Heart left ventricle (tissue), 16 donors: ENCODE data around the gene MRC2. TPM values are rescaled to one million over a fixed set of nuclear protein-coding genes. Genes with fewer than 3 reads are reported as not detected.

Experiments used
- ATAC-seq, 4 donors: fragments of 200-7000 bp; cut with Tn5 transposase; one replicate each; pipeline ENCODE4 v1.9.1; 2020 to 2022; ENCODE audit warnings: moderate library complexity in 4 of 4, mild to moderate bottlenecking in 3 of 4, moderate number of reproducible peaks in 1 of 4
- DNase-seq, 5 donors: peaks; one replicate each; pipeline ENCODE4 v3.0.0-alpha.2; 2020
- H3K27ac ChIP-seq, 12 donors: fragments of 200-600 bp; sonication (generic) in 4 of 12; one replicate each; pipeline versions ENCODE4 v1.5.0 to v1.8.0; 2016 to 2022; ENCODE audit warnings: mild to moderate bottlenecking in 2 of 12
- H3K27me3 ChIP-seq, 9 donors: fragments of 200-600 bp; sonication (generic) in 2 of 9; one replicate each; pipeline versions ENCODE4 v1.5.1 to v1.8.0; 2016 to 2022; ENCODE audit warnings: mild to moderate bottlenecking in 3 of 9
- H3K36me3 ChIP-seq, 9 donors: fragments of 200-600 bp; sonication (generic) in 2 of 9; one replicate each; pipeline versions ENCODE4 v1.5.0 to v1.8.0; 2018 to 2022; ENCODE audit warnings: mild to moderate bottlenecking in 2 of 9
- H3K4me1 ChIP-seq, 12 donors: fragments of 200-600 bp; sonication (generic) in 4 of 12; one replicate each; pipeline versions ENCODE4 v1.5.0 to v1.8.0; 2016 to 2022; ENCODE audit warnings: mild to moderate bottlenecking in 3 of 12
- H3K4me3 ChIP-seq, 12 donors: fragments of 200-600 bp; sonication (generic) in 4 of 12; one replicate each; pipeline versions ENCODE4 v1.5.0 to v1.8.0; 2017 to 2022; ENCODE audit warnings: mild to moderate bottlenecking in 9 of 12, moderate library complexity in 4 of 12
- H3K9me3 ChIP-seq, 12 donors: fragments of 200-600 bp; sonication (generic) in 4 of 12; one replicate each; pipeline versions ENCODE4 v1.5.0 to v1.8.0; 2016 to 2022; ENCODE audit warnings: mild to moderate bottlenecking in 1 of 12
- POLR2A ChIP-seq, 2 donors: fragments of 450-650 bp; IDR thresholded peaks; one replicate each; pipeline ENCODE4 v1.6.1; 2017; ENCODE audit warnings: antibody characterized with exemption in 2 of 2, mild to moderate bottlenecking in 2 of 2, moderate library complexity in 2 of 2
- WGBS, 4 donors: extraction: QIAGEN DNeasy Blood & Tissue Kit in 2 of 4; methylation state at CpG; one replicate each; pipeline versions ENCODE4 v1.1.5 to v1.1.7; 2013 to 2018; 5-methylcytosine and 5-hydroxymethylcytosine counted together
- intact Hi-C, 10 donors: fragments of 100-400 bp; cut with DNase I; formaldehyde crosslinking; loops; one replicate each; pipeline versions ENCODE4 v1.11.1 to v1.14.2; 2022
- polyA plus RNA-seq, 2 donors: library from polyadenylated mRNA; stranded (reverse); fragments of 200-250 nt; gene quantifications; one replicate each; pipeline ENCODE4 v1.2.3, GENCODE V29; 2013
- total RNA-seq, 9 donors: library from RNA; depleted of rRNA in 2 of 9; stranded (reverse); fragments of >200 nt in 2 of 9; fragmentation: NEBNext Ultra II Directional in 3 of 9; extraction: Animal tissue kit (Norgen Biotek cat#: 25700) in 3 of 9; gene quantifications; one replicate each; pipeline versions ENCODE4 v1.1.0 to v1.2.4, GENCODE V29; 2016 to 2023
- TF ChIP-seq, protein P1 (sequence below), 12 donors: fragments of 200-600 bp; sonication (generic) in 4 of 12; IDR thresholded peaks; one replicate each; pipeline versions ENCODE4 v1.5.0 to v1.8.0; 2018 to 2022; ENCODE audit warnings: antibody characterized with exemption in 12 of 12, mild to moderate bottlenecking in 5 of 12
- donor health status: ischemic (EF 13 %, LVEDD 7.1; RV severe dilation, severe dysfunction).
- donor health status: healthy with polysubstance abuse.
- donor health status: DM: no; HTN: yes; CAD: no.
- donor health status: DM: no; HTN: no; CAD: no.
- donor health status: ischemic (EF 25% LVEDD 6.9; RV normal size, moderate dysfunction).
- donor health status: ischemic (EF 25% LVEDD 5.7; RV mildly dilated, moderate dysfunction).
- donor health status: healthy.
- donor health status: DM: yes; HTN: yes; CAD: no.
- donor health status: ischemic (EF 35%, LVEDD 5.7; RV mildly dilated, moderate dysfunction).
- donor health status: nonischemic (EF 11% LVEDD 7.7; RV severe dilation, severe dysfunction).
- donor health status: DM: yes; HTN: yes; CAD: no.
- donor health status: PGD.
- donor health status: ischemic (EF 29% LVEDD 5.4; RV normal size, mild dysfunction).
- donor health status: nonischemic (EF 23%, LVEDD 6.1; RV moderate dilation, normal function).

The MRC2 gene
- total and polyA plus RNA-seq, 11 donors: 13.1 to 50.8 (median 21.0) TPM

DNA sequence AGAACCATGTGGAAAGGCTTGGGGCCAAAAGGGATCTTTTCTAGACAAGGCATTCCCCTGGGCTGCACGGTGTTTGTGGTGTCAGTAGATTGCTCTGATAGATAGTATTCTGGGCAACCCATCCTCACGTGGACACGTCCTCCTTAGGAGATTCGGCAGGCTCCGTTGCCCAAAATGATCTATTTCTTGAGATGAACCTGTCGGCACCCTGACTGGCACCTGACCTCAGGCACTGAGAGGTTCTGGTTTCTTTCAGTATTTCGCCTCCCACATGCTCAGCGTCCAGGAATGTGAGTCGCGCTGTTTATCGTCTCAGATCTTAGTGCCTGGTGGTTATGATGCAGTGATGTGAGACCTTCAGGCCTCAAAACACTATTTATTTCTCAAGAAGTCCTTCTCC, 91.0 kb downstream of the MRC2 start:
- intact Hi-C loops: no loop called here
- no peak for ATAC-seq

DNA sequence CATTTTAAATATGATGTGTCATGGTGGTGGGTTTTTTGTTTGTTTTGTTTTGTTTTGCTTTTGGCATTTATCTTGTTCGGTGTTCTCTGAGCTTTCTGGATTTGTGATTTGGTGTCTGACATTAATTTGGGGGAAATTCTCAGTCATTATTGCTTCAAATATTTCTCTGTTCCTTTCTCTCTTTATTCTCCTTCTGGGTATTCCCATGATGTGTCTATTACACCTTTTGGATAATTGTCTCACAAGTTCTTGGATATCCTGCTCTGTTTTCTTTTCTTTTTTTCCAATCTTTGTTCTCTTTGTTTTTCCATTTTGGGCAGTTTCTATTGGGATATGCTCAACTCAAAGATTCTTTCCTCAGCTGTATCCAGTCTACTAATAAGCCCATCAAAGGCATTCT, 92.1 kb downstream of the MRC2 start:
- Histone ChIP-seq H3K4me3 (no peak overlapping the region), H3K4me1 (peaks cover 0 to 4% (median 0%) of the 10 kb centered on the region in 12 donors), H3K36me3 (no peaks in the 10 kb centered on the region), H3K9me3 (no peaks in the 10 kb centered on the region), H3K27ac (no peak overlapping the region), H3K27me3 (no peaks in the 10 kb centered on the region)
- ATAC-seq (no peak), DNase-seq (no peak)
- WGBS, 4 donors: 91 to 98% (median 98%) methylated on average over 1 of the region's 1 CpG
- intact Hi-C loops: no loop called here
- TF ChIP-seq, protein P1, sequence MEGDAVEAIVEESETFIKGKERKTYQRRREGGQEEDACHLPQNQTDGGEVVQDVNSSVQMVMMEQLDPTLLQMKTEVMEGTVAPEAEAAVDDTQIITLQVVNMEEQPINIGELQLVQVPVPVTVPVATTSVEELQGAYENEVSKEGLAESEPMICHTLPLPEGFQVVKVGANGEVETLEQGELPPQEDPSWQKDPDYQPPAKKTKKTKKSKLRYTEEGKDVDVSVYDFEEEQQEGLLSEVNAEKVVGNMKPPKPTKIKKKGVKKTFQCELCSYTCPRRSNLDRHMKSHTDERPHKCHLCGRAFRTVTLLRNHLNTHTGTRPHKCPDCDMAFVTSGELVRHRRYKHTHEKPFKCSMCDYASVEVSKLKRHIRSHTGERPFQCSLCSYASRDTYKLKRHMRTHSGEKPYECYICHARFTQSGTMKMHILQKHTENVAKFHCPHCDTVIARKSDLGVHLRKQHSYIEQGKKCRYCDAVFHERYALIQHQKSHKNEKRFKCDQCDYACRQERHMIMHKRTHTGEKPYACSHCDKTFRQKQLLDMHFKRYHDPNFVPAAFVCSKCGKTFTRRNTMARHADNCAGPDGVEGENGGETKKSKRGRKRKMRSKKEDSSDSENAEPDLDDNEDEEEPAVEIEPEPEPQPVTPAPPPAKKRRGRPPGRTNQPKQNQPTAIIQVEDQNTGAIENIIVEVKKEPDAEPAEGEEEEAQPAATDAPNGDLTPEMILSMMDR (IDR thresholded peaks at IDR 0.05): no peak
- TF ChIP-seq POLR2A (IDR thresholded peaks at IDR 0.05): no peak

More for the DNA sequence above, 91.0 kb downstream of the MRC2 start:
- Histone ChIP-seq H3K27ac (no peak overlapping the region), H3K4me1 (no peaks in the 10 kb centered on the region), H3K27me3 (no peaks in the 10 kb centered on the region), H3K36me3 (no peaks in the 10 kb centered on the region), H3K9me3 (no peaks in the 10 kb centered on the region), H3K4me3 (no peak overlapping the region)
- 53 to 66% (median 57%) methylated on average over 11 of the region's 11 CpGs for WGBS, 4 donors
- DNase-seq: peak in 1 of 5 donors; percentile 3
- TF ChIP-seq POLR2A (IDR thresholded peaks at IDR 0.05): no peak
- TF ChIP-seq, protein P1 (IDR thresholded peaks at IDR 0.05): no peak

DNA sequence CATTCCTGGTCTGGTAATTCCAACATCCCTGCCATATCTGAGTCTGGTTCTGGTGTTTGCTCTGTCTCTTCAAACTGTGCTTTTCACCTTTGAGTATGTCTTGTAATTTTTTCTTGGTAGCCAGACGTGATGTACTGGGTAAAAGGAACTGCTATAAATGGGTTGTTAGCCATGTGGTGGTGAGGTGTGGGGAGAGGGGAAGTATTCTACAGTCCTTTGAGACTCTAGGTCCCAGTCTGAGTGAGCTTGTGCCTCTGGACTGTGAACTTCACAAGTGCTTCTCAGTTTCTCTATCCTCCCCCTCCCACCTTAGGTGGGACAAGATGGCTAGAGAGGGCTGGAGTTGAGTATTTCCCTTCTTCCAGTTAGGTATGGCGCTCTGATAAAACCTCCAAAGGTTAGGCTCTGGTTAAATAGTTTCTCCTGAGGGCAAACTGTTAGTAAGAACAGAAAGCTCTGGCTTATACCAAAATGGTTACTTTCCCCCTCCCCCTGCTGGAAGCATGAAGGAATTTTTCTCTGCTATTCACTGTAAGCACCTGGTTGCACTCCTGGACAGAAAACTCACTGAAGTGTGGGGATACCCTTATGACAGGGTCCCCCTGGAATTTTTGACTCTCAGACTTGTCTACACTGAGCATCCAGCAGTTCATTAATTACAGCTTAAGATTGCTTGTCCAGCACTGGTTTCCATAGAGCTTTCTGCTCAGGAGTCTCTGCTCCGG, 92.8 kb downstream of the MRC2 start:
- H3K27me3 ChIP-seq: no peaks in the 10 kb centered on the region
- WGBS, 4 donors: 81 to 91% (median 87%) methylated on average over 3 of the region's 3 CpGs
- no peaks in the 10 kb centered on the region for H3K9me3 ChIP-seq
- H3K4me3 ChIP-seq: no peak overlapping the region
- TF ChIP-seq POLR2A (IDR thresholded peaks at IDR 0.05): no peak
- TF ChIP-seq, protein P1 (IDR thresholded peaks at IDR 0.05): peak in 7 of 12 donors; percentile 14 to 34 (median 21)
- intact Hi-C loops: no loop called here
- DNase-seq (peak in 1 of 5 donors; percentile 6), ATAC-seq (no peak)
- no peaks in the 10 kb centered on the region for H3K36me3 ChIP-seq
- H3K4me1 ChIP-seq: peaks cover 0 to 11% (median 0%) of the 10 kb centered on the region in 12 donors
- H3K27ac ChIP-seq: no peak overlapping the region

DNA sequence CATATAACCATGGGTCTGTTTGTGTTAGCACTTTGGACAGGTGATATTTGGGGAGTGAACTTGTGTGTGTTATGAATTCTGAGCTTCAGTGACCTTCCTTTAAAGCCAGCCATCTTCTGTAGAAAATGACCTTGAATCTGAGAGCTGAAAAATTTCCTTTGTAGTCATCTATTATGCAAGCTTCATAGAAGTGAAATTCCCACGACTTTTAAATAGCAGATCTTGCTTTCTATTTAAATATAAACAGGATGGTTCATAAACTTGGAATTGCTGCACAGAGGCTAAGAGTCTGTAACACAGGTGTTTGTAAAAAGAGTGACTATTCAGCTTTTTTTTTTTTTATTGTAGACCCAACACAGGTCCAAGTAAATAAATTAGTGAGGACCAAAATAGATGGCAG, 95.2 kb downstream of the MRC2 start:
- intact Hi-C loops: no loop called here
- TF ChIP-seq, protein P1 (IDR thresholded peaks at IDR 0.05): no peak
- no peak for TF ChIP-seq POLR2A (IDR thresholded peaks at IDR 0.05)
- WGBS, 4 donors: 46 to 57% (median 50%) methylated on average over 1 of the region's 1 CpG
- Histone ChIP-seq H3K9me3 (no peaks in the 10 kb centered on the region), H3K27ac (no peak overlapping the region), H3K4me1 (peaks cover 0 to 16% (median 0%) of the 10 kb centered on the region in 12 donors), H3K4me3 (no peak overlapping the region), H3K27me3 (no peaks in the 10 kb centered on the region), H3K36me3 (no peaks in the 10 kb centered on the region)
- no peak for ATAC-seq
- DNase-seq: no peak
